Measurements from ENCODE around the gene TRIM69.
"Not testable (repeated sequence)": the region's sequence is repeated elsewhere in the genome, so short reads cannot be mapped to it uniquely, and the experiment has no call there.

The TRIM69 gene

DNA sequence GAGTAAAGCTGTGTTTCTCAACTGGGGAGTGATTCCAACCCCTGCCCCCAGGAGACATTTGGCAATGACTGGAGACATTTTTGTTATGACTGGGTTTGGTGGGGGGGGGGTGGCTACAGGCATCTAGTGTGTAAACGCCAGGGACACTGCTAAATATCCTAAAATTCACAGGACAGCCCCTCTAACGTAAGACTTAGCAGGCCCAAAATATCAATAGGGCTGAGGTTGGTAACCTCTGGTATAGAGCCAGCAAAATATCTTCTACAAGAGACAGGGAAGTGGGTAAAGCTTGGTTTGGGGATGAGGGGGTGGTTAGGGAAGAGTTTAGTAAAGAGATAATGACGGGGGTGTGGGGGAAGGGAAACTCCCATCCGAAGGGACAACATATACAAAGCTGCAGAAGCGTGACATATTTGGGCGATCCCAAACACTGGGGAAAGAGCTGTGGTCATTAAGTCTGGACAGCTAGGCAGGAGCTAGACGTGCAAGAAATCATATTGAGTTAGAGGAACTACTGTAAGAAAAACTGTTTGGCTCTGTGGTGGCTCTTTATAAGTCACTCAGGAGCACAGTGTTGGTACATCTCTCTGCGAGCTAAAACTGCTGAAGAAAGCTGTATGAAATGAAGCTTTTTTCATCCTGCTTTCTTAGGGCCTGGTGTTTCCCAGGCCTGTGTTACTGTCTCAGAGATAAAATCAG, 697 bp upstream of the TRIM69 start:
- peak overlapping the region; percentile 51 for H3K4me3 ChIP-seq (ENCODE audit: low read depth, low read length)
- DNase-seq (ENCODE audit: low read depth) = peak; percentile 57
- TF ChIP-seq, protein P1, sequence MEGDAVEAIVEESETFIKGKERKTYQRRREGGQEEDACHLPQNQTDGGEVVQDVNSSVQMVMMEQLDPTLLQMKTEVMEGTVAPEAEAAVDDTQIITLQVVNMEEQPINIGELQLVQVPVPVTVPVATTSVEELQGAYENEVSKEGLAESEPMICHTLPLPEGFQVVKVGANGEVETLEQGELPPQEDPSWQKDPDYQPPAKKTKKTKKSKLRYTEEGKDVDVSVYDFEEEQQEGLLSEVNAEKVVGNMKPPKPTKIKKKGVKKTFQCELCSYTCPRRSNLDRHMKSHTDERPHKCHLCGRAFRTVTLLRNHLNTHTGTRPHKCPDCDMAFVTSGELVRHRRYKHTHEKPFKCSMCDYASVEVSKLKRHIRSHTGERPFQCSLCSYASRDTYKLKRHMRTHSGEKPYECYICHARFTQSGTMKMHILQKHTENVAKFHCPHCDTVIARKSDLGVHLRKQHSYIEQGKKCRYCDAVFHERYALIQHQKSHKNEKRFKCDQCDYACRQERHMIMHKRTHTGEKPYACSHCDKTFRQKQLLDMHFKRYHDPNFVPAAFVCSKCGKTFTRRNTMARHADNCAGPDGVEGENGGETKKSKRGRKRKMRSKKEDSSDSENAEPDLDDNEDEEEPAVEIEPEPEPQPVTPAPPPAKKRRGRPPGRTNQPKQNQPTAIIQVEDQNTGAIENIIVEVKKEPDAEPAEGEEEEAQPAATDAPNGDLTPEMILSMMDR (IDR thresholded peaks at IDR 0.05; ENCODE audit: insufficient read depth, low read depth, low read length, missing control alignments) = no peak

DNA sequence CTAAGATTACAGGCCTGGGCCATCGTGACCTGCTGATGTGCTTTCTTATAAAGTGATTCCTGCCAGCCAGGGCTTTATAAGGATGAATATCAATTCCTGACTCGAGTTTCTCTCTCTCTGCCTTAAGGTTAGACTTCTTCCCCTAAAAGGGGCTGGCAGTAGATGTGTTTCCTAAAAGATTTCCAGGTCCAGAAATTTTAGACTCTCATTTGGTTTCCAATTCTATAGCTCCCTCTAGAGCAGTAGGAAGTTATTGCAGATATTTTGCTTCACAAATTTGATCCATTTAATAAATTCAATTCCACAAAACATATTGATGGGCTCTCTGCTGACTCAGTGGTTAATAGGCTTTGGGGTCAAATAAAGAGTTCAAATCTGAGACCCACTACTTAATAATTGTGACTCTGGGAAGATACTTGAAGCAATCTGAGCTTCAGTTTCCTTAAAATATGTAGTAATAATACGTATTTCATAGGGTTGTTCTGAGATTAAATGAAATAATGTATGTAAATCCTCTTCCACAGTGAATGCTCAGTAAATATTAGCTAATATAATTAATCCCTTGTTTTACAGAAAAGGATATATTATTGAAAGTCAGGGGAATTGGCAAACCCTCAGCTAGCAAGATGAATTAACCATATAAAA, 2.1 kb downstream of the TRIM69 start:
- TF ChIP-seq, protein P1 (IDR thresholded peaks at IDR 0.05; ENCODE audit: insufficient read depth, low read depth, low read length, missing control alignments) = peak; percentile 52
- H3K4me3 ChIP-seq (ENCODE audit: low read depth, low read length) = no peak overlapping the region
- DNase-seq (ENCODE audit: low read depth) = peak; percentile 65

DNA sequence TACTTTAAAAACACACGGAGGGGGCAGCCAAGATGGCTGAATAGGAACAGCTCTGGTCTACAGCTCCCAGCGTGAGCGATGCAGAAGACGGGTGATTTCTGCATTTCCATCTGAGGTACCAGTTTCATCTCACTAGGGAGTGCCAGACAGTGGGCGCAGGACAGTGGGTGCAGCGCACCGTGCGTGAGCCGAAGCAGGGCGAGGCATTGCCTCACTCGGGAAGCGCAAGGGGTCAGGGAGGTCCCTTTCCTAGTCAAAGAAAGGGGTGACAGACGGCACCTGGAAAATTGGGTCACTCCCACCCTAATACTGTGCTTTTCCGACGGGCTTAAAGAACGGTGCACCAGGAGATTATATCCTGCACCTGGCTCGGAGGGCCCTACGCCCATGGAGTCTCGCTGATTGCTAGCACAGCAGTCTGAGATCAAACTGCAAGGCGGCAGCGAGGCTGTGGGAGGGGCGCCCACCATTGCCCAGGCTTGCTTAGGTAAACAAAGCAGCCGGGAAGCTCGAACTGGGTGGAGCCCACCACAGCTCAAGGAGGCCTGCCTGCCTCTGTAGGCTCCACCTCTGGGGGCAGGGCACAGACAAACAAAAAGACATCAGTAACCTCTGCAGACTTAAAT, 3.0 kb downstream of the TRIM69 start:
- not testable (repeated sequence) for DNase-seq (ENCODE audit: low read depth); H3K4me3 ChIP-seq (ENCODE audit: low read depth, low read length)

DNA sequence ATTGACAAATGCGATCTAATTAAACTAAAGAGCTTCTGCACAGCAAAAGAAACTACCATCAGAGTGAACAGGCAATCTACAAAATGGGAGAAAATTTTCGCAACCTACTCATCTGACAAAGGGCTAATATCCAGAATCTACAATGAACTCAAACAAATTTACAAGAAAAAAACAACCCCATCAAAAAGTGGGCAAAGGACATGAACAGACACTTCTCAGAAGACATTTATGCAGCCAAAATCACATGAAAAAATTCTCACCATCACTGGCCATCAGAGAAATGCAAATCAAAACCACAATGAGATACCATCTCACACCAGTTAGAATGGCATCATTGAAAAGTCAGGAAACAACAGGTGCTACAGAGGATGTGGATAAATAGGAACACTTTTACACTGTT, 7.1 kb downstream of the TRIM69 start:
- DNase-seq (ENCODE audit: low read depth); H3K4me3 ChIP-seq (ENCODE audit: low read depth, low read length): not testable (repeated sequence)

DNA sequence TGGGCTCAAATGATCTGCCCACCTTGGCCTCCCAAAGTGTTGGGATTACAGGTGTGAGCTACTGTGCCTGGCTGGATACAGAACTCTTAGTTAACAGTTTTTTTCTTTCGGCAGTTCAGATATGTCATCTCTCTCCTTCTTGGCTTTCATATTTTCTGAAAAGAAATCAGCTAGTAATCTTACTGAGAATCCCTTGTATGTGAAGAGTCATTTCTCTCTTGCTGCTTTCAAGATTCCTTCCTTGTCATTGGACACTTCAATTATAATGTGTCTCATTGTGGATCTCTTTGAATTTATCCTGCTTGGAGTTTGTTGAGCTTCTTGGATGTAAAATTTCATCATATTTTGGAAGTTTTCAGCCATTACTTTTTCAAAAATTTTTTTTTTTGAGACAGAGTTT, 17.0 kb downstream of the TRIM69 start:
- TF ChIP-seq, protein P1 (IDR thresholded peaks at IDR 0.05; ENCODE audit: insufficient read depth, low read depth, low read length, missing control alignments) = no peak
- no peak overlapping the region for H3K4me3 ChIP-seq (ENCODE audit: low read depth, low read length)
- DNase-seq (ENCODE audit: low read depth) = no peak

DNA sequence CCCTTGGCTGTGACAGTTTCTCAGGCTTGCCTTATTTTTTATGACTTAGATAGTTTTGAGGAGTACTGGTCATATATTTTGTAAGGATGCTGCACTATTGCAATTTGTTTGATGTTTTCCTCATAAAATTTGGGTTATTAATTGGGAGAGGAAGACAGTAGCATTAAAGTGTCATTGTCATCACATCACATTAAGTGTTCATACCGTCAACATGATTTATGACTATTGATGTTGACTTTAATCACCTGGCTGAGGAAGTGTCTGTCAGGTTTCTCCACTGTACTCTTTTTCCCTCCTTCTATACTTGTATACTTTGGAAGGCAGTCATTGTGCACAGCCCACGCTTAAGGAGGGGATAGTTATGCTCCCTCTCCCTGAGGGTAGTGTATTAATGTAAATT, 26.9 kb downstream of the TRIM69 start:
- TF ChIP-seq, protein P1 (IDR thresholded peaks at IDR 0.05; ENCODE audit: insufficient read depth, low read depth, low read length, missing control alignments) = no peak
- no peak for DNase-seq (ENCODE audit: low read depth)
- no peak overlapping the region for H3K4me3 ChIP-seq (ENCODE audit: low read depth, low read length)

DNA sequence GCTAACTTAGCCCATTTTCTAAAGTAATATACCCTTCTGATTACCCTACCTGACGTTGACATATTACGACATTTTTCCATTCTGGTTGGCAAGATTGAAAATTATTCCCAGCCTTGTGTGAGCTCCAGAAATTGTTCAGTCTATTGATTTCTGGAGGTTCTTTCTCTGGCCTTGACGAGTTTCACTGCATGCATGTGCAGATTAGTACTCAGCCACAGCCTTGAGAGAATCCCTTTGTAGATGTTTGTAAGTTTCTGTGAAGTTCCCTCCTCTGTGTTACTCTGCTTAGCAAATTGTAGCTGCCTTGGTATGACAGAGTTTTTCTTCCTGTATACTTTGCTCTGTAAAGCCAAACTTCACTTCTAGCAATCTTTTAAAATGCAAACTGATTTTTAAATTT, 27.5 kb downstream of the TRIM69 start:
- TF ChIP-seq, protein P1 (IDR thresholded peaks at IDR 0.05; ENCODE audit: insufficient read depth, low read depth, low read length, missing control alignments) = no peak
- H3K4me3 ChIP-seq (ENCODE audit: low read depth, low read length) = no peak overlapping the region
- no peak for DNase-seq (ENCODE audit: low read depth)

DNA sequence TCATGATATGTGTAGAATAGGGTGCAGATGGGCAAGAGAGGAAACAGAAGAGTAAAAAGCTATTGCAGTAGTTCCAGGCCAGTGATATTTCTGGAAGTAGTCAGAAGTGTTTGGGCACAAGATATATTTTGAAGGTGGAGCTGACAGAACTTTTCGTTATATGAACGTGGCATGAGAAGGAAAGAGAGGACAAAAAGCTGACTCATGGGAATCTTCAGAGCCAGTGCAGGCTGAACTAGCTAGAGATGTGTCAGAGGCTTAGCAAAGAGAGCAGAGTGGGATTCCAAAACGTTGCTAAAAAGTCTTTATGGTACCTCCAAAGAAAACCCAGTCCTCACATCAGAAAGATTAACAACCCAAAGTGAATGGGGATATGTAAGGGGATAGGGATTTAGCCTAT, 28.7 kb downstream of the TRIM69 start:
- TF ChIP-seq, protein P1 (IDR thresholded peaks at IDR 0.05; ENCODE audit: insufficient read depth, low read depth, low read length, missing control alignments) = no peak
- no peak for DNase-seq (ENCODE audit: low read depth)
- no peak overlapping the region for H3K4me3 ChIP-seq (ENCODE audit: low read depth, low read length)

Data from GM12865 (cell line).